Measurements from ENCODE around the gene DOCK1. TPM values are rescaled to one million over a fixed set of nuclear protein-coding genes. Genes with fewer than 3 reads are reported as not detected.
"Not testable (repeated sequence)": the region's sequence is repeated elsewhere in the genome, so short reads cannot be mapped to it uniquely, and the experiment has no call there.

The DOCK1 gene
- total RNA-seq, 2 donors from 2014 or later, result 41.2 to 56.0 TPM

GRCh38 chr10:127306479-127306878 is 401.3 kb downstream of the DOCK1 start:
- TF ChIP-seq POLR2AphosphoS5 (IDR thresholded peaks at IDR 0.05), result no peak
- TF ChIP-seq CTCF (IDR thresholded peaks at IDR 0.05), result no peak
- TF ChIP-seq POLR2A (IDR thresholded peaks at IDR 0.05), result no peak
- intact Hi-C loops (cut with DNase I), result no loop called here
- H3K27ac ChIP-seq, result no peak overlapping the region
- no peak overlapping the region for H3K4me3 ChIP-seq
- H3K4me1 ChIP-seq (replicated peaks), result no peaks in the 10 kb centered on the region
- WGBS, result 86% methylated on average over 8 of the region's 8 CpGs
- H3K36me3 ChIP-seq, result no peaks in the 10 kb centered on the region
- no peak for DNase-seq (ENCODE audit: low spot score)
- H3K9me3 ChIP-seq, result no peaks in the 10 kb centered on the region
- no peaks in the 10 kb centered on the region for H3K27me3 ChIP-seq (replicated peaks; ENCODE audit: insufficient read depth)

- Histone ChIP-seq H3K27me3 (replicated peaks; ENCODE audit: insufficient read depth) (no peaks in the 10 kb centered on the region), H3K9me3 (no peaks in the 10 kb centered on the region), H3K36me3 (no peaks in the 10 kb centered on the region), H3K4me1 (replicated peaks) (no peaks in the 10 kb centered on the region), H3K4me3 (no peak overlapping the region), H3K27ac (no peak overlapping the region)
- TF ChIP-seq POLR2A (IDR thresholded peaks at IDR 0.05), result no peak
- TF ChIP-seq POLR2AphosphoS5 (IDR thresholded peaks at IDR 0.05), result no peak
- no peak for TF ChIP-seq CTCF (IDR thresholded peaks at IDR 0.05)
- intact Hi-C loops (cut with DNase I), result no loop called here
- WGBS, result 87% methylated on average over 10 of the region's 10 CpGs
- DNase-seq (ENCODE audit: low spot score), result no peak
Measured at GRCh38 chr10:127307338-127307737, 402.1 kb downstream of the DOCK1 start.

GRCh38 chr10:127308031-127308430 is 402.8 kb downstream of the DOCK1 start:
- DNase-seq (ENCODE audit: low spot score), result no peak
- H3K4me3 ChIP-seq, result no peak overlapping the region
- WGBS, result 93% methylated on average over 5 of the region's 5 CpGs
- no peaks in the 10 kb centered on the region for H3K4me1 ChIP-seq (replicated peaks)
- H3K27ac ChIP-seq, result no peak overlapping the region
- H3K27me3 ChIP-seq (replicated peaks; ENCODE audit: insufficient read depth), result no peaks in the 10 kb centered on the region
- intact Hi-C loops (cut with DNase I), result no loop called here
- H3K36me3 ChIP-seq, result no peaks in the 10 kb centered on the region
- TF ChIP-seq POLR2A (IDR thresholded peaks at IDR 0.05), result no peak
- no peak for TF ChIP-seq POLR2AphosphoS5 (IDR thresholded peaks at IDR 0.05)
- no peak for TF ChIP-seq CTCF (IDR thresholded peaks at IDR 0.05)
- no peaks in the 10 kb centered on the region for H3K9me3 ChIP-seq

- H3K27me3 ChIP-seq (replicated peaks; ENCODE audit: insufficient read depth); H3K4me1 ChIP-seq (replicated peaks); H3K9me3 ChIP-seq; DNase-seq (ENCODE audit: low spot score); H3K27ac ChIP-seq; H3K36me3 ChIP-seq; intact Hi-C loops (cut with DNase I); H3K4me3 ChIP-seq: not testable (repeated sequence)
- WGBS, result 87% methylated on average over 2 of the region's 2 CpGs
Measured at GRCh38 chr10:127309619-127310018, 404.4 kb downstream of the DOCK1 start.

GRCh38 chr10:127310430-127310829 is 405.2 kb downstream of the DOCK1 start:
- no peaks in the 10 kb centered on the region for H3K36me3 ChIP-seq
- no peak overlapping the region for H3K27ac ChIP-seq
- 62% methylated on average over 8 of the region's 8 CpGs for WGBS
- no peaks in the 10 kb centered on the region for H3K9me3 ChIP-seq
- no peak for DNase-seq (ENCODE audit: low spot score)
- TF ChIP-seq CTCF (IDR thresholded peaks at IDR 0.05), result no peak
- no peak for TF ChIP-seq POLR2AphosphoS5 (IDR thresholded peaks at IDR 0.05)
- TF ChIP-seq POLR2A (IDR thresholded peaks at IDR 0.05), result no peak
- no peak overlapping the region for H3K4me3 ChIP-seq
- intact Hi-C loops (cut with DNase I), result no loop called here
- no peaks in the 10 kb centered on the region for H3K27me3 ChIP-seq (replicated peaks; ENCODE audit: insufficient read depth)
- no peaks in the 10 kb centered on the region for H3K4me1 ChIP-seq (replicated peaks)
